HG03571 (cell line): ENCODE measurements around the gene PLCE1.
"Not testable (repeated sequence)": the region's sequence is repeated elsewhere in the genome, so short reads cannot be mapped to it uniquely, and the experiment has no call there.

ENCODE experiments used
- ATAC-seq: cut with Tn5 transposase; IDR thresholded peaks from one replicate; pipeline ENCODE4 v1.9.1; 2021; ENCODE audit not compliant: unreplicated experiment

PLCE1 gene

GRCh38 chr10:93993782-93994437 lies at the start of gene PLCE1:
Gene PLCE1, plus strand, starts transcription at chr10:93993931. Its CDS starts 37,116 bp downstream, at chr10:94031047.
- no peak for ATAC-seq

GRCh38 chr10:93945819-93946218 lies 47.9 kb upstream of the PLCE1 start:
- no peak for ATAC-seq

GRCh38 chr10:93947055-93947454 lies 46.7 kb upstream of the PLCE1 start:
- no peak for ATAC-seq

GRCh38 chr10:93947524-93947923 lies 46.2 kb upstream of the PLCE1 start:
- ATAC-seq: no peak

GRCh38 chr10:93951905-93952304 lies 41.8 kb upstream of the PLCE1 start:
- no peak for ATAC-seq

DNA sequence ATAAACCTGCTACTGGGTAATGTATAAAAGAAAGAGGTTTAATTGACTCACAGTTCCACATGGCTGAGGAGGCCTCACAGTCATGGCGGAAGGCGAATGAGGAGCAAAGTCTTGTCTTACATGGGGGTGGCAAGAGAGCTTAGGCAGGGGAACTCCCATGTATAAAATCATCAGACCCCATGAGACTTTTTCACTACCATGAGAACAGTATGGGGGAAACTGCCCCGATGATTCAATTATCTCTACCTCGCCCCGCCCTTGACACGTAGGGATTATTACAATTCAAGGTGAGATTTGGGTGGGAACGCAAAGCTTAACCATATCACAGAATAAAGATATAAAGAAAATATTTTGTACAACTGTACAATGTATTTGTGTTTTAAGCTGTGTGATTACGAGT lies 39.4 kb upstream of the PLCE1 start:
- ATAC-seq: no peak

GRCh38 chr10:93954726-93955363 lies 38.9 kb upstream of the PLCE1 start:
- ATAC-seq: no peak

GRCh38 chr10:93958834-93959233 lies 34.9 kb upstream of the PLCE1 start:
- no peak for ATAC-seq

DNA sequence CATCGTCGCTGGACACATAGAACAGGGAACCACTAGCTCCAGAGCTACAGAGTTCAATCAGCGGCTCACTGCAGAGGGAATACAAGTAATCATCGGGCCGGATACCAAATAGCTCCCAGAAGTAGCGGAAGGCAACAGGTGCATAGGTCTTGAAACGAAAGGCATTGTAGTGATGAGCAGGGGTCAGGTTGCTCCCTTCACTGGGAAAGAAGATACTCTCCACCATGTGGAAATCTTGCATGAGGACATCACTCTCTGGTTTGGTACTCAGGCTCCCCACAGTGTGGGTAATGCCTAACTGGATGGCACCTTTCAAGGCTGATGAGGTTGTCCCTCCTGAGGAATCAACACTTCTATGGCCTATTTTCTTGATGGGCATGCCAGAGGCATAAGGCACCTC lies 32.7 kb upstream of the PLCE1 start:
- not testable (repeated sequence) for ATAC-seq

- no peak for ATAC-seq
Observed at GRCh38 chr10:93962973-93963372, 30.8 kb upstream of the PLCE1 start.

GRCh38 chr10:93963434-93963833 lies 30.3 kb upstream of the PLCE1 start:
- ATAC-seq: no peak

DNA sequence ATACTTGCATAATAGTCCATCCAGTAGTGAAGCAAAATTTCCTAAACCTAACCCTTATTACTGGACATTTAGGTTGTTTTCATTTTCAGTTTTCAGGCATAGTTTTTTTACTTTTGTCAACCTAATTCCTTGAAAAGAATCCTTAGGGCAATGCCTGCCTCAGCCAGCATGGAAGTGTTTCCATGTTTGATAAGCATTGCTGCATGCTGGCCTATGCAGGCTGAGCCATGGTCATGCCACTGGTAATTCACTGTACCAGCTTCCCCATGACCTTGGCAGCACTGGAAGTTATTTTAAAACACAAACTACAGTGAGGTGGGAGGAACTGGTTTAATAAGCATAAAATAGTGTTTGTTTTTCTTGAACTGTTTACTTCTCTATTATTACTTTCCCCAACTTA lies 27.8 kb upstream of the PLCE1 start:
- no peak for ATAC-seq

- no peak for ATAC-seq
Observed at GRCh38 chr10:93967756-93968155, 26.0 kb upstream of the PLCE1 start.

DNA sequence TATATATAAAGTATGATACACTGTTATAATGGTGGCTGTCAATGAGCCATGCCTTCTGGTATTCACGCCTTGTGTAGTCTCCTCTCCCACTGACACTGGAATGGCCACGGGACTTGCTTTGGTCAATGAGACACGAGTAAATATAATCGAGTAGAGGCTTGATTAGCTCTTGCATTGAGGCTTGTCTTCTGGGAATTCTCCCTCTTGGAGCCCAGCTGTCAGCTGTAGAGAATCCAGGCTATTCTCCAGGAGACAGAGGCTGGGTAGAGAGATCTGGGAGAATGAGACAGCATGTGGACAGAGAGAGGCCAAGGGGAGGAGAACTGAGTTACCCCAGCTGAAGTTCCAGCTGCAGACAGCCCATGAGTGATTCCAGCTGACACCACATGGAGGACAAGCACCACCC lies 25.2 kb upstream of the PLCE1 start:
- no peak for ATAC-seq

- not testable (repeated sequence) for ATAC-seq
Observed at GRCh38 chr10:93970433-93971010, 23.2 kb upstream of the PLCE1 start.

DNA sequence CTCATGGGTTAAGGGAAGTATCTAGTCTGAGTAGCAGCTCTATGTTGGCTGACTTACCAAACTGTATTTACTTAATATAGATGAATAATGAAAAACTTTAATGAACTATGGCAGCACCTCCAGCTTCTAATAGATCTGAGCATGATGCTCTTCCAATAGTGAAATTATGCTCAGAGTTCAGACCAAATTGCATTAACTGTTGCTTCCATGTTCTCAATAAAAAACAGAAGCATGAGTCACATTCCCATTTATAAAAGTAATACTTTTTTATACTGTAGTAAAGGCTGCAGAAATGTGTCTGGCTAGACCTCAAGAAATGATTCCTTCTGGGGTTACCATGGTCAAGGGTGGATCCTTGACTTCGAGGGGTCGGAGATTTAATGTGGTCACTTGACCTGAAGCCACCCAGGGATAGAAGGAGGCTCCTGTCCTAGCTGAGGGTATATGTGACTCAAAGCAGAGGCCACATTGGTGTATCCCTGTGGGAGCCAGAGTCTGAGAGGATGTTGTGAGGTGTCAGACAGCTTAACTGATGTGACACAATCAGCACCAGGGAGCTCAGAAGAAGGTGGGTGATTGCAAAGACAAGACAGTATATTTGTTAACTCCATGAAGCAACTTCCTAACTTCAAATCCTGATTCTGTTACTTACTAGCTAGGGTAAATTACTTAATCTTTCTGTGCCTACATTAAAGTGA lies 19.8 kb upstream of the PLCE1 start:
- ATAC-seq: no peak

DNA sequence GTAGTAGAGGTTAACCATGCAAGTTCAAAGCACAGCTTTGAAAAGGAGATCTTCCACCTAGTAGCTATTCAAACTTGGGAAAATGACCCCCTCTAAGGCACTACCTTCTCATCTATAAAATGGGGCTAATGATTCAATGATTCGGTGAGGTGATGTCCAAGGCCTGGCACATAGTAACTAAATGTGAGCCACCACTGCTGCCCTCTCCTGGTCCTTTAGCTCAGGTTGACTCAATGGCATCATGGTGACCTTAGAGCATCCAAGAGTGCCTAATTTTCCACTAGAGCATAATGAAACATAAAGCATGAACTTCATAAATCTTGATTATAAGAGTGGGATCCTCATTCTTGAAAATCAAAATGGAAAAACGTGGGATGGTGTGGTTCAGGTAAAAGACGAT lies 16.3 kb upstream of the PLCE1 start:
- no peak for ATAC-seq

- no peak for ATAC-seq
Observed at GRCh38 chr10:93980486-93980885, 13.2 kb upstream of the PLCE1 start.

GRCh38 chr10:93991114-93991513 lies 2.6 kb upstream of the PLCE1 start:
- no peak for ATAC-seq

DNA sequence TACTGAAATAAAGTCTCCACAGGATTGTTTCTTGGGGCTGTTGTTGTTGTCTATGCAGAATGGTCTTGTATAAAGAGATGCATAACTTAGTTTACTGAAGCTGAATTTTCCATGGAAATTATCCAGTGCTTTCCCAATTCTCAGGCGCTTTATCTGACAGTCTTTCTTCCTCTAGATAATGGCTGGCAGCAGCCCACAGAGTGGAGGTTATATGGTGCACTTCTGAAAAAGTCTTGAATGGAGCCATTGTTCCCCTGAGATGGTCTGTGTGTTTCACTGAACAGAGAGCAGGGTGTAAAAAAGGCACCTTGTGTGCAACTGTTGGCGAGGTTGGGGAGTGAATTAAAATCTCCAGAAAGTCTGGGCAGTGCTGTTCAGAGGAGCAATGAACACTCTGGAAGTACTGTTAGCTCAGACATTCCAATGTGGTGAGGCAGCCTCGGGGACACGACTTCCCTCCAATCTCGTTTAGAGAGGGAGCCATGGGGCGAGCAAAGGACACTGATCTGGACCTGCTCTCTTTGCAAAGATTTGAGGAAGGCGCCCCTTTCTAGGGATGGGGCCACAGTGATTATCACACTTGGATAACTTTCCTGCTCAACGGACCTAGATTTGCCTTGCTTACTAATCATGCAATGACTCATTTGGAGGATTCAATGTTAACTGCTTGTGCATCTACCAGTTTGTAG lies 2.0 kb upstream of the PLCE1 start:
- ATAC-seq: no peak

GRCh38 chr10:93992400-93993030 lies 1.2 kb upstream of the PLCE1 start:
- no peak for ATAC-seq
